DMS 273 (cell line): ENCODE measurements around the gene FAM171A1.
"Not testable (repeated sequence)": the region's sequence is repeated elsewhere in the genome, so short reads cannot be mapped to it uniquely, and the experiment has no call there.

Experiments used
- DNase-seq: peaks from one replicate; lab custom pipeline; 2025; ENCODE audit not compliant: unreplicated experiment; lab: John Stamatoyannopoulos, UW

FAM171A1 gene

GRCh38 chr10:15370856-15371701, at the start of gene FAM171A1:
FAM171A1 (minus strand) TSS chr10:15371289; CDS start chr10:15371052, 237 bp downstream.
- DNase-seq, result peak; percentile 84

- no peak for DNase-seq
Measured at GRCh38 chr10:15420858-15421257, 49.8 kb upstream of the FAM171A1 start.

DNA sequence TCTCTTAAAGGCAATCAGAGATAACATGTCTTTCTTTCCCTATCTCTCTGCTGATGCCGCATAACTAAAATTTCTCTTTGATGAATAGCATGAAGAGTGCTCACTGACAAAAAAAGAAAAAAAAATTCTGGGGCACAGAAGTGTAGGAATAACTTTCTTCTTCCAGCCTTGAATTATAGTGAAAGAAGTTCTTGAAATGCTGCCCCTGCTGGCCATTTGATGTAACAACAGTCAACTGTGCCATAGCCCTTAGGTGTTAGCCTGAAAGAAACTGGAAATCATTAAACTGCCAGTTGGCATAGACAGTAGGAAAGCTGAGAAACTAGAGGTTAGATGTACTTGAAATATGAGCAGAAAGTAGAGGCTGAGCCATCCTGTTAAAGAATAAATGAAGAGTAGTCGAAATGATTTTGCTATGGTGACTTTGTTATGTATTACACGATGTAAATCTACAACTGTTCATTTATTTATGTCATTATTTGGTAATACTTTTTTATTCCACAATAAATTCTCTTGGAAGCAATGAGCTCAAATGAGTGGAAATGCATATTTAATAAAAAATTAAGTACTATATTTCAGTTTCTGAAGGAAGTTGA, 48.3 kb upstream of the FAM171A1 start:
- DNase-seq, result peak; percentile 74

- no peak for DNase-seq
Measured at GRCh38 chr10:15416034-15416433, 44.9 kb upstream of the FAM171A1 start.

DNA sequence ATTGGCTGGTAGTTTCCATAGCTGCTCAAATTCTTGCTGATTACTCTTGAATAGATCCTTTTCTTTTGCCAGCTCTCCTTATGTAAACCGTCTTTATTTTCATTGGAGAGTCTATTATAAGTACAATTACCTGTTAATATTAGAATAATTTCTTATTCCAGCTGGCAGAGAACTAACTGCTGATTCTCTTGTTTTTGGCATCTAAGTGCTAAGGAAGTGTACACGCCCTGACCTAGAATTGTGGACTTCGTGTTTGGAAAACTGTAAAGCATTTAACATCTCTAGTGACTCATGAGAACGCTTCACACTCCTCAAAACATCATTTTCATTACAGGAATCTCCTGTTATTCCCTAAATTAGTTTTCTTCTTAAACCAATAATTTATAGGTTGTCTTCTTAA, 39.9 kb upstream of the FAM171A1 start:
- no peak for DNase-seq

DNA sequence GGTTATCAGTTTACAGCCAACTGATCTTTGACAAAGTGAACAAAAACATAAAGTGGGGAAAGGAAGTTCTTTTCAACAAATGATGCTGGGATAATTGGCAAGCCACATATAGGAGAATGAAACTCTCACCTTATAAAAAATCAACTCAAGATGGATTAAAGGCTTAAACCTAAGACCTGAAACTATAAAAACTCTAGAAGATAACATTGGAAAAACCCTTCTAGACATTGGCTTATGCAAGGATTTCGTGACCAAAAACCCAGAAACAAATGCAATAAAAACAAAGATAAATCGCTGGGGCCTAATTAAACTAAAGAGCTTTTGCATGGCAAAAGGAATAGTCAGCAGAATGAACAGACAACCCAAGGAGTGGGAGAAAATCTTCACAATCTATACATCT, 38.3 kb upstream of the FAM171A1 start:
- not testable (repeated sequence) for DNase-seq

DNA sequence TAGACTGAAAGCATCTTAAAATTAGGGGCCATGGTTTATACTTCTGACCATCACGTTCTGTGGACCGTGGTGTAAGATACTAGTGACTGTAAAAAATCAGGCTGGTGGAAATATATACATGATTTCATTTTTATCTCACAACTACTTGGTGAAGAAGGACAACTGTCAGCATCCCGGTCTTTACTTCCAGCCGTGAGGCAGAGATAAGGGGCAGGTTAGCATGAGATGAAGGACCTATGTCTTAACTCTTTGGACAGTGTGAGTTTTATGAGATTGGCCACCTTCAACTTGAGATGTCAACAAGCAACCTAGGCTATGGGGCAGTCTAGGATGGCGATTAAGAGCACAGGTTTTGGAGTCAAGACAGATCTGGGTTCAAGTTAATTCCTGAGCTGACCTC, 37.5 kb upstream of the FAM171A1 start:
- DNase-seq, result no peak

- DNase-seq, result no peak
Measured at GRCh38 chr10:15405319-15405718, 34.2 kb upstream of the FAM171A1 start.

- DNase-seq, result no peak
Measured at GRCh38 chr10:15401382-15401781, 30.3 kb upstream of the FAM171A1 start.

- DNase-seq, result not testable (repeated sequence)
Measured at GRCh38 chr10:15400461-15400860, 29.4 kb upstream of the FAM171A1 start.

- DNase-seq, result no peak
Measured at GRCh38 chr10:15399060-15399661, 28.1 kb upstream of the FAM171A1 start.

DNA sequence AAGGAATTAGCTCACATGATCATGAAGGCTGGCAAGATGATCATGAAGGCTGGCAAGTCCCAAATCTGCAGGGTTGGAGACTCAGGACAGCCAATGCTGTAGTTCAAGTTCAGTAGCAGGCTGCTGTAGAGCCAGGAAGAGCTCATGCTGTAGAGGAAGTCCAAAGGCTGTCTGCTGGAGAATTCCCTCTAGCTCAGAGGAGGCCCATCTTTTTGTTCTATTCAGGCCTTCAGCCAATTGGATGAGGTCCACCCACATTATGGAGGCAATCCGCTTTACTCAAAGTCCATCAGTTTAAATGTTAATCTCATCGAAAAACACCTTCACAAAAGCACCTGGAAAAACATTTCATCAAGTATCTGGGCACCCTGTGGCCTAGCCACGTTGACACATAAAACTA, 24.8 kb upstream of the FAM171A1 start:
- no peak for DNase-seq

DNA sequence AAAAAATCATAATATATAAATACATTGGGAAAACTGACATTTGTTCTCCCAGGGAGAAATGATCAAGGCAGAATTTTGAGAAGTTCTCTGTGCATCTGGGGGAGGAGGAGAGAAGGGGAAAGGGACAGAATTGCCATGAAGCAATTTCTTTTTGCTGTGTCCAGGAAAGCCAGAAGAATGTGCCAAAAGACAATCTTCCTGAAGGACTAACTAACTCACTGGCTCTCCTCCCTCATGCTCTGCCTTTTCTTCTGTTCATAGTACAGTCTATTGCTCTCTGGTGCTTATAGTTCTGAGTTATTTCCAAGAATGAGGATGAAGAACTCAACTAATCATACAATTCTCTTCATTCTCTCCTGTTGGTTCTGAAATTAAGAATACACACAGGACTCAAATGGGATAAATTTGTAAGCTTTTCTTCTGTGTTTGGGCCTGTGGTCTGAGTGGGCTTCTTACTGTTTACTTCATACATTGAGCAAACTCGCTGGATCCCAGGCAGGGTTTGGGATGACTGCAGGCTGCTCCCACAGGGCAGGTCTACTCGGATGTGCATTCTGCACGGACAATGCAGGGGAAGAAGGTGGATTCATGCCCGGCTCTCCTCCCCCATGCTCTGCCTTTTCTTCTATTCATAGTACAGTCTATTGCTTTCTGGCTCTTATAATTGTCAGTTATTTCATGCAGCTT, 22.2 kb upstream of the FAM171A1 start:
- DNase-seq, result no peak

DNA sequence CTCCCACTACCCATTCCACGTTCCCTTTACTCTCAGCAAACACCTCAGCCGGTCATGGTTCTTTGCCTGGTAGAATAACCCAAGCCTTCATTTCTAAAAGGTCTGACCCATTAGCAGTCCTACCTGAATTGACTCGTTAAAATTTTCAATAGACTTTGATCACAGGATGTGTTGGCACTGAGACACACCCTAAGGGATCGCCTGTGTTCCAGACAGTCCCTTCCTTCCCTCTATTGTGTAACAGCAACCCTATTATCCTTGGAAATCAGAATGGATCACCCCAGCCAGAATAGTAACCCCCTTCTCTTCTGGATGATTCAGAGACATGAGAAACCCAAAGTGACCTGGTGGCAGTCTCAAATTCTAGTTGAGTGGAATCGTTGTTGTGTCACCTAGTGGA, 20.4 kb upstream of the FAM171A1 start:
- DNase-seq, result no peak

DNA sequence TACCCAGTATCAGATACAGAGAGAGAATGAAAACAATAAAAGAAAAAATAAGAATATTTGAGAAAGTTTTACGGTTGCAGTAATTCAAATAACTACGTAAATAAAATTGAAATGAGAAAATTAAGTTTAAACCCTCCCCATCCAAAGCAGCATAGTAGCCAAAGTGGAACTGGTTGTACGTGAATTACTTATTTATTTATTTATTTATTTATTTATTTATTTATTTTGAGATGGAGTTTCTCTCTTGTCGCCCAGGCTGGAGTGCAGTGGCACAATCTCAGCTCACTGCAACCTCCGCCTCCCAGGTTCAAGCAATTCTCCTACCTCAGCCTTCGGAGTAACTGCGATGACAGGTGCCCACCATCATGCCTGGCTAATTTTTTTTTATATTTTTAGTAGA, 17.1 kb upstream of the FAM171A1 start:
- DNase-seq, result not testable (repeated sequence)

GRCh38 chr10:15387021-15387420, 15.9 kb upstream of the FAM171A1 start:
- DNase-seq, result peak; percentile 95

DNA sequence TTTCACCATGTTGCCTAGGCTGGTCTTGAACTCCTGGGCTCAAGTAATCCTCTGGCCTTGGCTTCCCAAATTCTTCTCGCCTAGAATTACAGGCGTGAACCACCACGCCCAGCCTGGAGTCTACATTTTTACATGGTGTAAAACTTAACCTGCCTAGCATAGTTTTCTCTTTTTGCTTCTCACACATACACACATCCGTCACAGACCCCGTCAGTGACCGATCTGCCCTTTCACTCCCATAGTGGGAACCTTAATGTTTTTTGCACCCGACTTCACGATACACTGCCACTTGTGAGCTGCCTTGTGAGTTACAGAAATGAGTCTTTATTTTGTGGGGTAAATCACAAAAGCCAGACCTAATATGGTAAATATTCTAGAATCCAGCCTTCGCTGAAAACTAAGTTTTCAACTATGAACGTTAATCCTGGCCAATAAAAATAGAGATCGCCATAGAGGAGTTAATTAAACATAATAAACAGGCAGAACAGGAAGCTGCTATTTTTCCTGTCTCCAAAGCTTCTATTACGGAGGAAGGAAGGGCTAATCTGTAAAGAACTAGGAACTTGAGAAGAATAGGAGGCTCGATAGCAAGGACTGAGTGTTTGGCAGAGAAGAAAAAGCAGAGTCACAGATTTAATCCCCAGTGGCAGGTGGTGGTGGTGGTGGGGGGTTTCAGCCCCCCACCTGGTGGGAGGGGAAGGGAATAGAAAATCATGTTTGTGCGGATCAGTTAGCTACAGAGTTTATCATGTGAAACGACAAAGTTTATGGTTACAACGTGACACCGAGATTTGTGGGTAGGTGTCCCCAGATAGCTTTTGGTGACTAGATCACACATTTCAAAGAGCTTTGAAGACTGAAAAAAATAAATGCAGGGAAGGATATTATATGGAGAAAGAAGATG, 14.7 kb upstream of the FAM171A1 start:
- DNase-seq, result peak; percentile 45

GRCh38 chr10:15381420-15381819, 10.3 kb upstream of the FAM171A1 start:
- no peak for DNase-seq

DNA sequence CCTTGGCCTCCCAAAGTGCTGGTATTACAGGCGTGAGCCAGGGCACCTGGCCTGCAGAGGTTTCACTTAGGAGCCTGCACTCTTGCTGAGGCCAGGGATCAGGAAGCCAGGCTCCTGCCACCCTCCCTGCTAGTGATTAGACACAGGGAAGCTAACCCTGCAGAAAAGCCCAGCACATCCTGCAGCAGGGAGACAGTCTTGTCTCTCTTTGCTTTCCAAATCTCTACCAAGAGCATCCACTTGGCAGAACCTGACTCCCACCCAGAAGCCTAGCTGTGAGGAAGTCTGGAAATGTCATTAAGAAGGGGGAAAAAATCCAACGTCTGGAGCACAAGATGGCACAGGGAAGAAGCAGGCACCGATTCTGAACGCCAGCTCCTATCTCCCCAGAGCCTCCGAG, 8.0 kb upstream of the FAM171A1 start:
- no peak for DNase-seq

- peak; percentile 15 for DNase-seq
Measured at GRCh38 chr10:15378569-15378968, 7.5 kb upstream of the FAM171A1 start.

DNA sequence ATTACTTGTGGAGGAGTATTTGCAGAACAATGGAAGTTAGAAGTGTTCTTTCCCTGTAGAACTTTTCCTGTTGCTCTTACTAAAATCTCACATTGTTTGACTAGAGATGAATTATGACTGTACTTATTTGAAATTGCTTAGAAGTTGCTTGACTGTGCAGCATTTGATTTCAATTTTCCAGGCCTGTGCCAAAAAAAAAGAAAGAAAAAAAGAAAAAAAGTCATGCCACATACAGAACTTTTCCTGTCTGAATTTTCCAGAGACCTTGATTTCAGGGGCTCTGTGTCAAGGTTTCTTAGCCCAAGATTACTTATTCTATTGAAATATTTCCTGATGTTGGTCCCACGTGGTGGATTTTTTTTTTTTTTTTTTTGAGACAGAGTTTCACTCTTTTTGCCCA, 3.5 kb upstream of the FAM171A1 start:
- DNase-seq, result no peak
